ENCODE measurements around the gene CUL2.
"Not testable (repeated sequence)": the region's sequence is repeated elsewhere in the genome, so short reads cannot be mapped to it uniquely, and the experiment has no call there.

CUL2 gene

DNA sequence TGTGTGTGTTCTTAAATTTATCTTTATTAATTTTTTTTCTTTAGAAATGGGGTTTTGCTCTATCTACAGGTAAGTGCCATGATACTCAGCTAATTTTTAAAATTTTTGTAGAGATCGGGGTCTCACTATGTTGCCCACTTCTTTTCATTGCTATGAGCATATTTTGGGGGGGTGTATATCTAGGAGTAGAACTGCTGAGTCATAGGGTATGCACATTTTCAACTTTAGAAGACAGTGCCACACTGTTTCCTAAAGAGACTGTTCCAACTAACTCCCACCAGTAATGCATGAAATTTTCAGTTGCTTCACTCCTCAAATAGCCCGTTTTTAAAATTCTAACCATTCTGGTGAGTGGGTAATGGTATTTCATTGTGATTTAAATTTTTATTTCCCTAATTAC lies 108.3 kb downstream of the CUL2 start:
- Histone ChIP-seq H3K4me1 (ENCODE audit: insufficient read depth, poor library complexity, severe bottlenecking) (peaks cover 2% of the 10 kb centered on the region), H3K4me3 (ENCODE audit: severe bottlenecking) (no peak overlapping the region), H3K36me3 (ENCODE audit: low read depth) (no peaks in the 10 kb centered on the region), H3K27ac (ENCODE audit: poor library complexity, severe bottlenecking) (no peak overlapping the region), H3K9me3 (ENCODE audit: severe bottlenecking) (peaks cover 9% of the 10 kb centered on the region), H3K27me3 (ENCODE audit: insufficient read depth, poor library complexity, severe bottlenecking) (no peaks in the 10 kb centered on the region)
- TF ChIP-seq, protein P1, sequence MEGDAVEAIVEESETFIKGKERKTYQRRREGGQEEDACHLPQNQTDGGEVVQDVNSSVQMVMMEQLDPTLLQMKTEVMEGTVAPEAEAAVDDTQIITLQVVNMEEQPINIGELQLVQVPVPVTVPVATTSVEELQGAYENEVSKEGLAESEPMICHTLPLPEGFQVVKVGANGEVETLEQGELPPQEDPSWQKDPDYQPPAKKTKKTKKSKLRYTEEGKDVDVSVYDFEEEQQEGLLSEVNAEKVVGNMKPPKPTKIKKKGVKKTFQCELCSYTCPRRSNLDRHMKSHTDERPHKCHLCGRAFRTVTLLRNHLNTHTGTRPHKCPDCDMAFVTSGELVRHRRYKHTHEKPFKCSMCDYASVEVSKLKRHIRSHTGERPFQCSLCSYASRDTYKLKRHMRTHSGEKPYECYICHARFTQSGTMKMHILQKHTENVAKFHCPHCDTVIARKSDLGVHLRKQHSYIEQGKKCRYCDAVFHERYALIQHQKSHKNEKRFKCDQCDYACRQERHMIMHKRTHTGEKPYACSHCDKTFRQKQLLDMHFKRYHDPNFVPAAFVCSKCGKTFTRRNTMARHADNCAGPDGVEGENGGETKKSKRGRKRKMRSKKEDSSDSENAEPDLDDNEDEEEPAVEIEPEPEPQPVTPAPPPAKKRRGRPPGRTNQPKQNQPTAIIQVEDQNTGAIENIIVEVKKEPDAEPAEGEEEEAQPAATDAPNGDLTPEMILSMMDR (IDR thresholded peaks at IDR 0.05; ENCODE audit: poor library complexity, severe bottlenecking), result no peak
- ATAC-seq (ENCODE audit: low read depth) (no peak), DNase-seq (ENCODE audit: low spot score) (no peak)

GRCh38 chr10:34979938-34980337 lies 110.2 kb downstream of the CUL2 start:
- peaks cover 4% of the 10 kb centered on the region for H3K9me3 ChIP-seq (ENCODE audit: severe bottlenecking)
- no peak overlapping the region for H3K27ac ChIP-seq (ENCODE audit: poor library complexity, severe bottlenecking)
- no peak overlapping the region for H3K4me3 ChIP-seq (ENCODE audit: severe bottlenecking)
- no peak for DNase-seq (ENCODE audit: low spot score)
- no peaks in the 10 kb centered on the region for H3K36me3 ChIP-seq (ENCODE audit: low read depth)
- no peak for ATAC-seq (ENCODE audit: low read depth)
- no peaks in the 10 kb centered on the region for H3K27me3 ChIP-seq (ENCODE audit: insufficient read depth, poor library complexity, severe bottlenecking)
- TF ChIP-seq, protein P1 (IDR thresholded peaks at IDR 0.05; ENCODE audit: poor library complexity, severe bottlenecking), result no peak
- peaks cover 2% of the 10 kb centered on the region for H3K4me1 ChIP-seq (ENCODE audit: insufficient read depth, poor library complexity, severe bottlenecking)

DNA sequence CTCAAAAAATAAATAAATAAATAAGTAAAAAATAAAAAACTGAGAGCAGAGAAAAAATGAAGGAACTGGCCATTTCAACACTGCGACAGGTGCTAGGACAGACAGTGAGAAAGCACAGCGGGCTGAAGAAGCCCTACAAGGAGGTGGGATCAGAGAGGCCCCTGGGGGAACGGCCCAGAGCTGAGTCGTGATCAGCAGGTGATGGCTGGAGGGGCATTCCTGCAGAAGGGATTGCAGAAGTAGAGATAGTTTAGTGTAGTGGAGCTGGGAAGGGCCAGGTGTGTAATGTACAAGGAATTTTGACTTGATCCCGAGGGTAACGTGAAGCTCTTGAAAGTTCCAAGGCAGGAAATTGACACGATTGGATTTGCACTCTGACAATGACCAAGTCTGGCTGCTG lies 112.1 kb downstream of the CUL2 start:
- H3K36me3 ChIP-seq (ENCODE audit: low read depth), result no peaks in the 10 kb centered on the region
- no peak for DNase-seq (ENCODE audit: low spot score)
- peaks cover 2% of the 10 kb centered on the region for H3K9me3 ChIP-seq (ENCODE audit: severe bottlenecking)
- H3K27ac ChIP-seq (ENCODE audit: poor library complexity, severe bottlenecking), result peak overlapping the region; percentile 7
- peak; percentile 88 for ATAC-seq (ENCODE audit: low read depth)
- no peaks in the 10 kb centered on the region for H3K27me3 ChIP-seq (ENCODE audit: insufficient read depth, poor library complexity, severe bottlenecking)
- H3K4me3 ChIP-seq (ENCODE audit: severe bottlenecking), result no peak overlapping the region
- TF ChIP-seq, protein P1 (IDR thresholded peaks at IDR 0.05; ENCODE audit: poor library complexity, severe bottlenecking), result no peak
- peaks cover 2% of the 10 kb centered on the region for H3K4me1 ChIP-seq (ENCODE audit: insufficient read depth, poor library complexity, severe bottlenecking)

GRCh38 chr10:34976380-34976910 lies 113.7 kb downstream of the CUL2 start:
- not testable (repeated sequence) for H3K4me3 ChIP-seq (ENCODE audit: severe bottlenecking); ATAC-seq (ENCODE audit: low read depth); DNase-seq (ENCODE audit: low spot score)

DNA sequence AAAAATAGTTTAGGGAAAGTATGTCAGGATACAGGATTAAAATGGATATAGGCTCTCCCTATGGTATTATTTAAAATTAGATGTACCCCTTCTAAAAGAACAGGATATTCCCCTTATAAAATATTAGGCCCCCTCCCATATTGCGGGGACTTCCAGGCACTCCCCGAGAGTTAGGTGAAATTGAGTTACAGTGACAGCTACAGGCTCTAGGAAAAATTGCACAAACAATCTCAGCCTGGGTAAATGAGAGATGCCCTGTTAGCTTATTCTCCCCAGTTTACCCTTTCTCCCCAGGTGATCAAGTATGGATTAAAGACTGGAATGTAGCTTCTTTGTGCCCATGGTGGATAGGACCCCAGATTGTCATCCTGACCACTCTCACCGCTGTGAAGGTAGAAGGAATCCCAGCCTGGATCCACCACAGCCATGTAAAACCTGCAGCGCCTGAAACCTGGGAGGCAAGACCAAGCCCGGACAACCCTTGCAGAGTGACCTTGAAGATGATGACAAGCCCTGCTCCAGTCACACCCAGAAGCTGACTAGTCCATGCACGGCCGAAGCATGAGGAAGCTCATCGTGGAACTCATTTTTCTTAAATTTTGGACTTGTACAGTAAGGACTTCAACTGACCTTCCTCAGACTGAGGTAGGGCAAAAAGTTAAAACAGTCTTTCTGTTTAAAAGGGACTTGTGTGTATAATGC lies 115.6 kb downstream of the CUL2 start:
- H3K4me3 ChIP-seq (ENCODE audit: severe bottlenecking); DNase-seq (ENCODE audit: low spot score); H3K9me3 ChIP-seq (ENCODE audit: severe bottlenecking); ATAC-seq (ENCODE audit: low read depth); H3K4me1 ChIP-seq (ENCODE audit: insufficient read depth, poor library complexity, severe bottlenecking); H3K27me3 ChIP-seq (ENCODE audit: insufficient read depth, poor library complexity, severe bottlenecking); H3K27ac ChIP-seq (ENCODE audit: poor library complexity, severe bottlenecking); H3K36me3 ChIP-seq (ENCODE audit: low read depth): not testable (repeated sequence)
- TF ChIP-seq, protein P1 (IDR thresholded peaks at IDR 0.05; ENCODE audit: poor library complexity, severe bottlenecking), result peak; percentile 26

More at GRCh38 chr10:34976380-34976910, 113.7 kb downstream of the CUL2 start:
- H3K27me3 ChIP-seq (ENCODE audit: insufficient read depth, poor library complexity, severe bottlenecking); H3K9me3 ChIP-seq (ENCODE audit: severe bottlenecking); H3K36me3 ChIP-seq (ENCODE audit: low read depth); H3K4me1 ChIP-seq (ENCODE audit: insufficient read depth, poor library complexity, severe bottlenecking); H3K27ac ChIP-seq (ENCODE audit: poor library complexity, severe bottlenecking): not testable (repeated sequence)

DNA sequence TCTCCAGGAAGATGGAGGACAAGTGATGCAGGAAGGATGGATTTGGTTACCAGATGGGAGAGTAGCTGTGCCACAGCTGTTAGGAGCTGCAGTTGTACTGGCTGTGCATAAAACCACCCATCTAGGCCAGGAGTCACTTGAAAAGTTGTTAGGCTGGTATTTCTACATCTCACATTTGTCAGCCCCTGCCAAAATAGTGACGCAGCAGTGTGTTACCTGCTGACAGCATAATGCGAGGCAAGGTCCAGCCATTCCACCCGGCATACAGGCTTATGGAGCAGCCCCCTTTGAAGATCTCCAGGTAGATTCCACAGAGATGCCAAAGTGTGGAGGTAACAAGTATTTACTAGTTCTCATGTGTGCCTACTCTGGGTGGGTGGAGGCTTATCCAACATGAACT lies 116.4 kb downstream of the CUL2 start:
- H3K27me3 ChIP-seq (ENCODE audit: insufficient read depth, poor library complexity, severe bottlenecking); H3K9me3 ChIP-seq (ENCODE audit: severe bottlenecking); H3K4me1 ChIP-seq (ENCODE audit: insufficient read depth, poor library complexity, severe bottlenecking); H3K27ac ChIP-seq (ENCODE audit: poor library complexity, severe bottlenecking); H3K36me3 ChIP-seq (ENCODE audit: low read depth); H3K4me3 ChIP-seq (ENCODE audit: severe bottlenecking); ATAC-seq (ENCODE audit: low read depth): not testable (repeated sequence)
- peak; percentile 68 for DNase-seq (ENCODE audit: low spot score)

- H3K36me3 ChIP-seq (ENCODE audit: low read depth); DNase-seq (ENCODE audit: low spot score); H3K9me3 ChIP-seq (ENCODE audit: severe bottlenecking); H3K4me1 ChIP-seq (ENCODE audit: insufficient read depth, poor library complexity, severe bottlenecking); H3K27ac ChIP-seq (ENCODE audit: poor library complexity, severe bottlenecking); H3K27me3 ChIP-seq (ENCODE audit: insufficient read depth, poor library complexity, severe bottlenecking); H3K4me3 ChIP-seq (ENCODE audit: severe bottlenecking); ATAC-seq (ENCODE audit: low read depth): not testable (repeated sequence)
These were observed 117.0 kb downstream of the CUL2 start for GRCh38 chr10:34973121-34973520.

DNA sequence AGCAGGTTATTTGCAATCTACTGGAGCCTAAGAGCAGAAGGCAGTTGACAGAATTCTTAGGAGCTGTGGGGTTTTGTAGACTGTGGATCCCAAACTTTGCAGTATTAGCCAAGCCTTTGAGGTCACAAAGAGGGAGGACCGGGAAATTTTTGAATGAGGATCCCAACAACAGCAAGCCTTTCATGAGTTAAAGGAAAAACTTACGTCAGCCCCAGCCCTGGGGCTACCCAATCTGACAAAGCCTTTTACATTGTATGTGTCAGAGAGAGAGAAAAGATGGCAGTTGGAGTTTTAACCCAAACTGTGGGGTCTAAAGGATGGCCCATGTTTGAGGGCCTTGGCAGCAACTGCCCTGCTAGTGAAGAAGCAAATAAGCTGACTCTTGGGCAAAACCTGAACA lies 117.5 kb downstream of the CUL2 start:
- not testable (repeated sequence) for H3K9me3 ChIP-seq (ENCODE audit: severe bottlenecking); H3K4me3 ChIP-seq (ENCODE audit: severe bottlenecking); ATAC-seq (ENCODE audit: low read depth); H3K27me3 ChIP-seq (ENCODE audit: insufficient read depth, poor library complexity, severe bottlenecking); H3K4me1 ChIP-seq (ENCODE audit: insufficient read depth, poor library complexity, severe bottlenecking); H3K36me3 ChIP-seq (ENCODE audit: low read depth); DNase-seq (ENCODE audit: low spot score); H3K27ac ChIP-seq (ENCODE audit: poor library complexity, severe bottlenecking)
